ENCODE results near the gene PSMG4.

The PSMG4 gene

GRCh38 chr6:3306848-3307247 is 48.1 kb downstream of the PSMG4 start:
- DNase-seq (no peak), ATAC-seq (no peak)
- Mint-ChIP-seq H3K27me3 (peaks cover 6% of the 10 kb centered on the region), H3K4me1 (no peaks in the 10 kb centered on the region), H3K27ac (no peak overlapping the region), H3K4me3 (no peak overlapping the region), H3K36me3 (ENCODE audit: low read depth) (no peaks in the 10 kb centered on the region), H3K9me3 (no peaks in the 10 kb centered on the region)

GRCh38 chr6:3307436-3307835 is 48.7 kb downstream of the PSMG4 start:
- no peaks in the 10 kb centered on the region for H3K36me3 Mint-ChIP-seq (ENCODE audit: low read depth)
- H3K4me3 Mint-ChIP-seq: no peak overlapping the region
- peaks cover 6% of the 10 kb centered on the region for H3K27me3 Mint-ChIP-seq
- DNase-seq (no peak), ATAC-seq (no peak)
- no peak overlapping the region for H3K27ac Mint-ChIP-seq
- no peaks in the 10 kb centered on the region for H3K4me1 Mint-ChIP-seq
- H3K9me3 Mint-ChIP-seq: no peaks in the 10 kb centered on the region

- Mint-ChIP-seq H3K27me3 (peaks cover 3% of the 10 kb centered on the region), H3K27ac (no peak overlapping the region), H3K36me3 (ENCODE audit: low read depth) (no peaks in the 10 kb centered on the region), H3K4me1 (no peaks in the 10 kb centered on the region), H3K9me3 (no peaks in the 10 kb centered on the region), H3K4me3 (no peak overlapping the region)
- ATAC-seq (no peak), DNase-seq (no peak)
Measured at GRCh38 chr6:3308106-3308505, 49.4 kb downstream of the PSMG4 start.

GRCh38 chr6:3309391-3310050 is 50.8 kb downstream of the PSMG4 start:
- Mint-ChIP-seq H3K36me3 (ENCODE audit: low read depth) (no peaks in the 10 kb centered on the region), H3K27ac (no peak overlapping the region), H3K4me1 (no peaks in the 10 kb centered on the region), H3K9me3 (no peaks in the 10 kb centered on the region), H3K4me3 (no peak overlapping the region), H3K27me3 (no peaks in the 10 kb centered on the region)
- no peak for DNase-seq
- no peak for ATAC-seq

GRCh38 chr6:3310051-3310448 is 51.3 kb downstream of the PSMG4 start:
- DNase-seq (no peak), ATAC-seq (no peak)
- Mint-ChIP-seq H3K4me3 (no peak overlapping the region), H3K36me3 (ENCODE audit: low read depth) (no peaks in the 10 kb centered on the region), H3K27me3 (no peaks in the 10 kb centered on the region), H3K27ac (no peak overlapping the region), H3K4me1 (no peaks in the 10 kb centered on the region), H3K9me3 (no peaks in the 10 kb centered on the region)

GRCh38 chr6:3310703-3311102 is 52.0 kb downstream of the PSMG4 start:
- DNase-seq (no peak), ATAC-seq (no peak)
- H3K36me3 Mint-ChIP-seq (ENCODE audit: low read depth): no peaks in the 10 kb centered on the region
- no peaks in the 10 kb centered on the region for H3K9me3 Mint-ChIP-seq
- H3K4me1 Mint-ChIP-seq: no peaks in the 10 kb centered on the region
- no peaks in the 10 kb centered on the region for H3K27me3 Mint-ChIP-seq
- no peak overlapping the region for H3K4me3 Mint-ChIP-seq
- no peak overlapping the region for H3K27ac Mint-ChIP-seq

- Mint-ChIP-seq H3K27ac (no peak overlapping the region), H3K9me3 (no peaks in the 10 kb centered on the region), H3K4me1 (no peaks in the 10 kb centered on the region), H3K27me3 (no peaks in the 10 kb centered on the region), H3K4me3 (no peak overlapping the region), H3K36me3 (ENCODE audit: low read depth) (no peaks in the 10 kb centered on the region)
- ATAC-seq (no peak), DNase-seq (no peak)
Measured at GRCh38 chr6:3311826-3312225, 53.1 kb downstream of the PSMG4 start.

GRCh38 chr6:3312604-3313231 is 54.0 kb downstream of the PSMG4 start:
- H3K9me3 Mint-ChIP-seq: no peaks in the 10 kb centered on the region
- peaks cover 3% of the 10 kb centered on the region for H3K4me1 Mint-ChIP-seq
- no peaks in the 10 kb centered on the region for H3K36me3 Mint-ChIP-seq (ENCODE audit: low read depth)
- no peak overlapping the region for H3K4me3 Mint-ChIP-seq
- no peaks in the 10 kb centered on the region for H3K27me3 Mint-ChIP-seq
- ATAC-seq (no peak), DNase-seq (no peak)
- no peak overlapping the region for H3K27ac Mint-ChIP-seq

- ATAC-seq: no peak
- Mint-ChIP-seq H3K4me1 (peaks cover 17% of the 10 kb centered on the region), H3K4me3 (no peak overlapping the region), H3K36me3 (ENCODE audit: low read depth) (no peaks in the 10 kb centered on the region), H3K27ac (no peak overlapping the region), H3K27me3 (no peaks in the 10 kb centered on the region), H3K9me3 (no peaks in the 10 kb centered on the region)
- no peak for DNase-seq
Measured at GRCh38 chr6:3314176-3314575, 55.4 kb downstream of the PSMG4 start.

- H3K4me1 Mint-ChIP-seq: peaks cover 19% of the 10 kb centered on the region
- no peak for ATAC-seq
- H3K36me3 Mint-ChIP-seq (ENCODE audit: low read depth): no peaks in the 10 kb centered on the region
- no peaks in the 10 kb centered on the region for H3K9me3 Mint-ChIP-seq
- no peak overlapping the region for H3K27ac Mint-ChIP-seq
- no peak for DNase-seq
- H3K27me3 Mint-ChIP-seq: peaks cover 2% of the 10 kb centered on the region
- no peak overlapping the region for H3K4me3 Mint-ChIP-seq
Measured at GRCh38 chr6:3314621-3315467, 56.1 kb downstream of the PSMG4 start.

- no peak for ATAC-seq
- Mint-ChIP-seq H3K36me3 (ENCODE audit: low read depth) (no peaks in the 10 kb centered on the region), H3K27ac (no peak overlapping the region), H3K4me1 (peaks cover 19% of the 10 kb centered on the region), H3K4me3 (no peak overlapping the region), H3K9me3 (no peaks in the 10 kb centered on the region), H3K27me3 (peaks cover 2% of the 10 kb centered on the region)
- DNase-seq: no peak
Measured at GRCh38 chr6:3315841-3316240, 57.1 kb downstream of the PSMG4 start.

GRCh38 chr6:3316331-3316730 is 57.6 kb downstream of the PSMG4 start:
- ATAC-seq (no peak), DNase-seq (no peak)
- no peak overlapping the region for H3K27ac Mint-ChIP-seq
- H3K4me3 Mint-ChIP-seq: no peak overlapping the region
- peaks cover 2% of the 10 kb centered on the region for H3K27me3 Mint-ChIP-seq
- H3K4me1 Mint-ChIP-seq: peaks cover 19% of the 10 kb centered on the region
- H3K36me3 Mint-ChIP-seq (ENCODE audit: low read depth): no peaks in the 10 kb centered on the region
- no peaks in the 10 kb centered on the region for H3K9me3 Mint-ChIP-seq

GRCh38 chr6:3316818-3317217 is 58.1 kb downstream of the PSMG4 start:
- Mint-ChIP-seq H3K27me3 (peaks cover 2% of the 10 kb centered on the region), H3K4me3 (no peak overlapping the region), H3K9me3 (no peaks in the 10 kb centered on the region), H3K4me1 (peaks cover 19% of the 10 kb centered on the region), H3K36me3 (ENCODE audit: low read depth) (no peaks in the 10 kb centered on the region), H3K27ac (no peak overlapping the region)
- DNase-seq (no peak), ATAC-seq (no peak)

Measured in activated naive CD8-positive, alpha-beta T cell treated with anti-CD3 and anti-CD28 coated beads, Interleukin-2, amount 50 U/mL, for 24 hours (primary cell).